ENCODE results near the gene OPRL1.

DNA sequence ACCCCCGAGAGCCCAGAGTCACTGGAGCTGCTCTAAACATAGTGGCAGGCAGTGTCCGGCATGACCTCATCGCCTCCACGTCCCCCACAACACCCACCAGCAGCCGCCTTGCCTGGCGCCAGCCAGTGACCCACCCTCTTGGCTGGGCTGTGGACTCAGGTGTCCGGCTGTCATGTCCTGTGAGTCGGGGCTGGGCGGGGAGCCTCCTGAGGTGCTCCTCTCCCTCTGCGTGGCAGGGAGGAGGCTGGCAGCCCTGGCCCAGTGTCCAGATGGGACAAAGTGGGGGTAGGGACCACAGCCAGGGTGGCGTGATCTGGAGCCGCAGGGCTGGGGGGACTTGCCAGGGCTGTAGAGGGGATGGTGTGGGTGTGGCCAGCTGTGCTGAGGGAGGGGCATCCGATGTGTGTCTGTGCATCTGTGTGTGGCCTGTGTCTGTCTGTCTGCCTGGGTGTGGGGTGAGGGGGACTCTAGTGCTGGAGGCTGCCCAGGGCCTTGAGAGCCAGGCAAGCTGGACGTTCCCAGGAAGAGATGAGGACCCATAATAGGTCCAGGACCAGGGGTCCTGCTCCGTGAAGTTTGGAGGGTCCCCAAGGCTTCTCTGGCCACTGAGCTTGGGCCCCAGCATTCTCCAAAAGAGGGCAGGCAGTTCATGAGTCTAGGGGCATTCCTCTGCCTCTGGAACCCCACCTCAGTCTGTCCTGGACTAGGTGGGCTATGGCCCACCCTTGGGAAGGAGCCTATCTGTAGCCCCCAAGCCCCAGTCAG is 28.1 kb upstream of the OPRL1 start:
- TF ChIP-seq POLR2A (IDR thresholded peaks at IDR 0.05) (no peak), POLR2AphosphoS5 (IDR thresholded peaks at IDR 0.05) (no peak)
- TF ChIP-seq, protein P1, sequence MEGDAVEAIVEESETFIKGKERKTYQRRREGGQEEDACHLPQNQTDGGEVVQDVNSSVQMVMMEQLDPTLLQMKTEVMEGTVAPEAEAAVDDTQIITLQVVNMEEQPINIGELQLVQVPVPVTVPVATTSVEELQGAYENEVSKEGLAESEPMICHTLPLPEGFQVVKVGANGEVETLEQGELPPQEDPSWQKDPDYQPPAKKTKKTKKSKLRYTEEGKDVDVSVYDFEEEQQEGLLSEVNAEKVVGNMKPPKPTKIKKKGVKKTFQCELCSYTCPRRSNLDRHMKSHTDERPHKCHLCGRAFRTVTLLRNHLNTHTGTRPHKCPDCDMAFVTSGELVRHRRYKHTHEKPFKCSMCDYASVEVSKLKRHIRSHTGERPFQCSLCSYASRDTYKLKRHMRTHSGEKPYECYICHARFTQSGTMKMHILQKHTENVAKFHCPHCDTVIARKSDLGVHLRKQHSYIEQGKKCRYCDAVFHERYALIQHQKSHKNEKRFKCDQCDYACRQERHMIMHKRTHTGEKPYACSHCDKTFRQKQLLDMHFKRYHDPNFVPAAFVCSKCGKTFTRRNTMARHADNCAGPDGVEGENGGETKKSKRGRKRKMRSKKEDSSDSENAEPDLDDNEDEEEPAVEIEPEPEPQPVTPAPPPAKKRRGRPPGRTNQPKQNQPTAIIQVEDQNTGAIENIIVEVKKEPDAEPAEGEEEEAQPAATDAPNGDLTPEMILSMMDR (IDR thresholded peaks at IDR 0.05) = no peak
